Measurements from ENCODE around the gene NOS3. TPM values are rescaled to one million over a fixed set of nuclear protein-coding genes. Genes with fewer than 3 reads are reported as not detected.

The NOS3 gene
- total and polyA plus RNA-seq, 9 of the 15 experiments (the other 6 are each of a cell fraction or from before 2014, with no cell fraction given): 1.1 to 121 (median 23.6) TPM

GRCh38 chr7:150992833-150993302, 2.1 kb downstream of the NOS3 start (continued):
- TF ChIP-seq, protein P1, sequence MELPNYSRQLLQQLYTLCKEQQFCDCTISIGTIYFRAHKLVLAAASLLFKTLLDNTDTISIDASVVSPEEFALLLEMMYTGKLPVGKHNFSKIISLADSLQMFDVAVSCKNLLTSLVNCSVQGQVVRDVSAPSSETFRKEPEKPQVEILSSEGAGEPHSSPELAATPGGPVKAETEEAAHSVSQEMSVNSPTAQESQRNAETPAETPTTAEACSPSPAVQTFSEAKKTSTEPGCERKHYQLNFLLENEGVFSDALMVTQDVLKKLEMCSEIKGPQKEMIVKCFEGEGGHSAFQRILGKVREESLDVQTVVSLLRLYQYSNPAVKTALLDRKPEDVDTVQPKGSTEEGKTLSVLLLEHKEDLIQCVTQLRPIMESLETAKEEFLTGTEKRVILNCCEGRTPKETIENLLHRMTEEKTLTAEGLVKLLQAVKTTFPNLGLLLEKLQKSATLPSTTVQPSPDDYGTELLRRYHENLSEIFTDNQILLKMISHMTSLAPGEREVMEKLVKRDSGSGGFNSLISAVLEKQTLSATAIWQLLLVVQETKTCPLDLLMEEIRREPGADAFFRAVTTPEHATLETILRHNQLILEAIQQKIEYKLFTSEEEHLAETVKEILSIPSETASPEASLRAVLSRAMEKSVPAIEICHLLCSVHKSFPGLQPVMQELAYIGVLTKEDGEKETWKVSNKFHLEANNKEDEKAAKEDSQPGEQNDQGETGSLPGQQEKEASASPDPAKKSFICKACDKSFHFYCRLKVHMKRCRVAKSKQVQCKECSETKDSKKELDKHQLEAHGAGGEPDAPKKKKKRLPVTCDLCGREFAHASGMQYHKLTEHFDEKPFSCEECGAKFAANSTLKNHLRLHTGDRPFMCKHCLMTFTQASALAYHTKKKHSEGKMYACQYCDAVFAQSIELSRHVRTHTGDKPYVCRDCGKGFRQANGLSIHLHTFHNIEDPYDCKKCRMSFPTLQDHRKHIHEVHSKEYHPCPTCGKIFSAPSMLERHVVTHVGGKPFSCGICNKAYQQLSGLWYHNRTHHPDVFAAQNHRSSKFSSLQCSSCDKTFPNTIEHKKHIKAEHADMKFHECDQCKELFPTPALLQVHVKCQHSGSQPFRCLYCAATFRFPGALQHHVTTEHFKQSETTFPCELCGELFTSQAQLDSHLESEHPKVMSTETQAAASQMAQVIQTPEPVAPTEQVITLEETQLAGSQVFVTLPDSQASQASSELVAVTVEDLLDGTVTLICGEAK (IDR thresholded peaks at IDR 0.05): peak; percentile 43; the same call in 1 of the 2 replicates
- TF ChIP-seq, protein P1 (CRISPR knock-in tag; IDR thresholded peaks at IDR 0.05): no peak
- TF ChIP-seq ZNF23 (CRISPR knock-in tag; IDR thresholded peaks at IDR 0.05): no peak
- TF ChIP-seq C11orf30 (IDR thresholded peaks at IDR 0.05; ENCODE audit: low read depth): no peak
- TF ChIP-seq, protein P2, sequence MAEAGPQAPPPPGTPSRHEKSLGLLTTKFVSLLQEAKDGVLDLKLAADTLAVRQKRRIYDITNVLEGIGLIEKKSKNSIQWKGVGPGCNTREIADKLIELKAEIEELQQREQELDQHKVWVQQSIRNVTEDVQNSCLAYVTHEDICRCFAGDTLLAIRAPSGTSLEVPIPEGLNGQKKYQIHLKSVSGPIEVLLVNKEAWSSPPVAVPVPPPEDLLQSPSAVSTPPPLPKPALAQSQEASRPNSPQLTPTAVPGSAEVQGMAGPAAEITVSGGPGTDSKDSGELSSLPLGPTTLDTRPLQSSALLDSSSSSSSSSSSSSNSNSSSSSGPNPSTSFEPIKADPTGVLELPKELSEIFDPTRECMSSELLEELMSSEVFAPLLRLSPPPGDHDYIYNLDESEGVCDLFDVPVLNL (CRISPR knock-in tag; IDR thresholded peaks at IDR 0.05; ENCODE audit: low read depth): 0 out of 2 replicates have a peak, but pooled peaks have one; percentile 41
- TF ChIP-seq, protein P3, sequence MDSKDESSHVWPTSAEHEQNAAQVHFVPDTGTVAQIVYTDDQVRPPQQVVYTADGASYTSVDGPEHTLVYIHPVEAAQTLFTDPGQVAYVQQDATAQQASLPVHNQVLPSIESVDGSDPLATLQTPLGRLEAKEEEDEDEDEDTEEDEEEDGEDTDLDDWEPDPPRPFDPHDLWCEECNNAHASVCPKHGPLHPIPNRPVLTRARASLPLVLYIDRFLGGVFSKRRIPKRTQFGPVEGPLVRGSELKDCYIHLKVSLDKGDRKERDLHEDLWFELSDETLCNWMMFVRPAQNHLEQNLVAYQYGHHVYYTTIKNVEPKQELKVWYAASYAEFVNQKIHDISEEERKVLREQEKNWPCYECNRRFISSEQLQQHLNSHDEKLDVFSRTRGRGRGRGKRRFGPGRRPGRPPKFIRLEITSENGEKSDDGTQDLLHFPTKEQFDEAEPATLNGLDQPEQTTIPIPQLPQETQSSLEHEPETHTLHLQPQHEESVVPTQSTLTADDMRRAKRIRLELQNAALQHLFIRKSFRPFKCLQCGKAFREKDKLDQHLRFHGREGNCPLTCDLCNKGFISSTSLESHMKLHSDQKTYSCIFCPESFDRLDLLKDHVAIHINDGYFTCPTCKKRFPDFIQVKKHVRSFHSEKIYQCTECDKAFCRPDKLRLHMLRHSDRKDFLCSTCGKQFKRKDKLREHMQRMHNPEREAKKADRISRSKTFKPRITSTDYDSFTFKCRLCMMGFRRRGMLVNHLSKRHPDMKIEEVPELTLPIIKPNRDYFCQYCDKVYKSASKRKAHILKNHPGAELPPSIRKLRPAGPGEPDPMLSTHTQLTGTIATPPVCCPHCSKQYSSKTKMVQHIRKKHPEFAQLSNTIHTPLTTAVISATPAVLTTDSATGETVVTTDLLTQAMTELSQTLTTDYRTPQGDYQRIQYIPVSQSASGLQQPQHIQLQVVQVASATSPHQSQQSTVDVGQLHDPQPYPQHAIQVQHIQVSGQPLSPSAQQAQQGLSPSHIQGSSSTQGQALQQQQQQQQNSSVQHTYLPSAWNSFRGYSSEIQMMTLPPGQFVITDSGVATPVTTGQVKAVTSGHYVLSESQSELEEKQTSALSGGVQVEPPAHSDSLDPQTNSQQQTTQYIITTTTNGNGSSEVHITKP (IDR thresholded peaks at IDR 0.05; ENCODE audit: partially characterized antibody): no peak
- TF ChIP-seq, protein P4, sequence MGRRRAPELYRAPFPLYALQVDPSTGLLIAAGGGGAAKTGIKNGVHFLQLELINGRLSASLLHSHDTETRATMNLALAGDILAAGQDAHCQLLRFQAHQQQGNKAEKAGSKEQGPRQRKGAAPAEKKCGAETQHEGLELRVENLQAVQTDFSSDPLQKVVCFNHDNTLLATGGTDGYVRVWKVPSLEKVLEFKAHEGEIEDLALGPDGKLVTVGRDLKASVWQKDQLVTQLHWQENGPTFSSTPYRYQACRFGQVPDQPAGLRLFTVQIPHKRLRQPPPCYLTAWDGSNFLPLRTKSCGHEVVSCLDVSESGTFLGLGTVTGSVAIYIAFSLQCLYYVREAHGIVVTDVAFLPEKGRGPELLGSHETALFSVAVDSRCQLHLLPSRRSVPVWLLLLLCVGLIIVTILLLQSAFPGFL (CRISPR knock-in tag; IDR thresholded peaks at IDR 0.05): no peak
- peak; percentile 77 for TF ChIP-seq EGR1 (conservative IDR thresholded peaks at IDR 0.05)
- peak in 1 of 2 experiments; percentile 19; a peak in 1 of 3 replicates for TF ChIP-seq CBX3 (IDR thresholded peaks at IDR 0.05; ENCODE audit: borderline replicate concordance in 1 of 2, low read length in 2 of 2)
- peak; percentile 91 for TF ChIP-seq CREM (IDR thresholded peaks at IDR 0.05; ENCODE audit: low read depth)
- no peak for TF ChIP-seq ZBTB12 (CRISPR knock-in tag; IDR thresholded peaks at IDR 0.05)

Data from K562 (cell line).